K562 (cell line): ENCODE results near the gene SPATA45. TPM values are rescaled to one million over a fixed set of nuclear protein-coding genes. Genes with fewer than 3 reads are reported as not detected.
A peak's percentile ranks its signal among the peaks of the same experiment; 100 is the strongest.
"Not testable (repeated sequence)": the region's sequence is repeated elsewhere in the genome, so short reads cannot be mapped to it uniquely, and the experiment has no call there.

Experiments
- ATAC-seq: fragments of 200-7000 bp; cut with Tn5 transposase; 3 replicates; pipeline ENCODE4 v1.9.1; 2020; ENCODE audit warnings: moderate library complexity
- BruUV-seq: library from RNA; stranded (reverse); fragments of 400-500 nt; replicated peaks from 2 replicates; lab custom pipeline; 2021; lab: Mats Ljungman, UMichigan
- CTCF ChIA-PET: fragments of 300-600 bp; formaldehyde crosslinking; extraction: SDS; loops from one replicate; lab custom pipeline; 2021; ENCODE audit warnings: low intra/inter-chr PET ratio; lab: Yijun Ruan, JAX
- POLR2A ChIA-PET: fragments of 300-600, 350-650 bp; sonication (Branson Sonifier 250); formaldehyde crosslinking; extraction: SDS; loops from one replicate; lab custom pipeline; 2021; ENCODE audit warnings: antibody characterized with exemption, inconsistent platforms; lab: Yijun Ruan, JAX
- DNase-seq, 4 experiments: peaks; one replicate each; pipeline versions ENCODE4 v3.0.0 to v3.0.0-alpha.2; 2011 to 2018; ENCODE audit warnings: low spot score in 3 of 4, mixed read lengths in 3 of 4; ENCODE audit errors: extremely low read depth in 1 of 4
- FAIRE-seq: peaks from 2 replicates; lab custom pipeline; 2011; peaks lifted over from hg19 to GRCh38; lab: Jason Lieb, UNC
- H2AFZ ChIP-seq: 2 replicates; pipeline ENCODE4 v1.6.0; 2011; ENCODE audit warnings: low read depth, low read length, control low read depth, inconsistent platforms
- H3K27ac ChIP-seq: fragments of 200-600 bp; 3 replicates; pipeline ENCODE4 v1.8.0; 2011; ENCODE audit warnings: low read depth, mild to moderate bottlenecking, control low read depth, inconsistent platforms, low read length, moderate library complexity, mixed read lengths; ENCODE audit errors: extremely low read depth
- H3K27me3 ChIP-seq, 2 experiments: fragments of 300-600 bp in 1 of 2; 2 replicates in 1 of 2; 3 replicates in 1 of 2; pipeline versions ENCODE4 v1.6.0 to v1.8.0; 2011; ENCODE audit warnings: inconsistent platforms in 2 of 2, low read length in 2 of 2, mild to moderate bottlenecking in 1 of 2, mixed read lengths in 1 of 2, moderate library complexity in 1 of 2; ENCODE audit not compliant: control insufficient read depth in 2 of 2, insufficient read depth in 2 of 2
- H3K36me3 ChIP-seq: fragments of 300-600 bp; 3 replicates; pipeline ENCODE4 v1.8.0; 2011; ENCODE audit warnings: mild to moderate bottlenecking, low read length, inconsistent platforms; ENCODE audit not compliant: control insufficient read depth, insufficient read depth
- H3K4me1 ChIP-seq, 2 experiments: fragments of 200-600 bp in 1 of 2; replicated peaks in 1 of 2; 2 replicates in 1 of 2; 3 replicates in 1 of 2; pipeline versions ENCODE4 v1.5.1 to v1.8.0; 2011; ENCODE audit warnings: inconsistent platforms in 2 of 2, low read length in 2 of 2, mild to moderate bottlenecking in 1 of 2, mixed read lengths in 1 of 2, moderate library complexity in 1 of 2; ENCODE audit not compliant: control insufficient read depth in 2 of 2, insufficient read depth in 2 of 2
- H3K4me2 ChIP-seq: 2 replicates; pipeline ENCODE4 v1.6.1; 2011; ENCODE audit warnings: low read length, control low read depth, inconsistent platforms, mixed read lengths; ENCODE audit not compliant: insufficient read depth
- H3K4me3 ChIP-seq: fragments of 200-600 bp; sonication (generic), shearing (Covaris generic); 2 replicates; pipeline ENCODE4 v1.5.1; 2016; ENCODE audit warnings: control low read depth, inconsistent platforms
- H3K79me2 ChIP-seq: fragments of 200-600 bp; 3 replicates; pipeline ENCODE4 v1.8.0; 2011; ENCODE audit warnings: low read length, inconsistent platforms; ENCODE audit not compliant: control insufficient read depth, insufficient read depth
- H3K9ac ChIP-seq, 2 experiments: 2 replicates each; pipeline versions ENCODE4 v1.6.0 to v1.6.1; 2011; ENCODE audit warnings: low read depth in 2 of 2, low read length in 2 of 2, control low read depth in 1 of 2, inconsistent platforms in 1 of 2, mild to moderate bottlenecking in 1 of 2, mixed read lengths in 1 of 2; ENCODE audit not compliant: insufficient read depth in 1 of 2
- H3K9me1 ChIP-seq: one replicate; pipeline ENCODE4 v1.6.0; 2011; ENCODE audit warnings: inconsistent platforms, mild to moderate bottlenecking, low read length, moderate library complexity; ENCODE audit not compliant: control insufficient read depth, insufficient read depth
- H3K9me3 ChIP-seq: replicated peaks from 2 replicates; pipeline ENCODE4 v1.5.1; 2011; ENCODE audit warnings: low read depth, low read length, inconsistent platforms; ENCODE audit not compliant: control insufficient read depth, insufficient read depth
- H4K20me1 ChIP-seq: replicated peaks from 2 replicates; pipeline ENCODE4 v1.6.1; 2011; ENCODE audit warnings: low read length, inconsistent platforms, mixed read lengths; ENCODE audit not compliant: control insufficient read depth, insufficient read depth
- CEBPB ChIP-seq: fragments of 450-650 bp; IDR thresholded peaks from 2 replicates; pipeline ENCODE4 v1.6.1; 2016; ENCODE audit warnings: missing genetic modification characterization, missing compliant biosample characterization
- CEBPG ChIP-seq, 3 experiments: fragments of 200-800 bp in 1 of 3; sonication (Bioruptor generic) in 1 of 3; sonication (generic) in 1 of 3; formaldehyde crosslinking in 1 of 3; IDR thresholded peaks in 2 of 3; conservative IDR thresholded peaks in 1 of 3; 2 replicates each; pipeline versions ENCODE4 v1.6.1 to v1.8.0; 2016 to 2022; ENCODE audit warnings: missing compliant biosample characterization in 2 of 3, missing genetic modification characterization in 2 of 3, mild to moderate bottlenecking in 1 of 3, missing genetic modification reagents in 1 of 3
- EP300 ChIP-seq: IDR thresholded peaks from 2 replicates; pipeline ENCODE4 v1.6.1; 2012; ENCODE audit warnings: low read length, improper control_type of control experiment
- ZFX ChIP-seq: sonication (generic); formaldehyde crosslinking; IDR thresholded peaks from 2 replicates; pipeline ENCODE4 v1.8.0; 2022; ENCODE audit warnings: mild to moderate bottlenecking, missing genetic modification reagents, moderate library complexity
- ZNF408 ChIP-seq: fragments of 250-450 bp; sonication (Bioruptor Pico); IDR thresholded peaks from 2 replicates; pipeline ENCODE4 v1.4.0; 2020; ENCODE audit warnings: low read depth, mild to moderate bottlenecking, moderate library complexity
- WGBS: fragments of 100-300 bp; shearing (Covaris generic); methylation state at CpG from one replicate; pipeline ENCODE4 v1.1.6; 2016; ENCODE audit warnings: low coverage, mixed read lengths; ENCODE audit not compliant: insufficient coverage; ENCODE audit errors: missing lambda C conversion rate; 5-methylcytosine and 5-hydroxymethylcytosine counted together
- in situ Hi-C: fragments of 300-500 bp; cut with MboI; formaldehyde crosslinking; loops from 4 replicates; pipeline ENCODE4 v1.15.0; 2018; ENCODE audit warnings: inconsistent platforms, mixed read lengths
- intact Hi-C: fragments of 100-400 bp; cut with micrococcal nuclease; formaldehyde crosslinking; loops from 2 replicates; pipeline ENCODE4 v1.14.2; 2022
- polyA plus RNA-seq, 8 experiments: library from polyadenylated mRNA; depleted of rRNA in 4 of 8; stranded (reverse) in 5 of 8; unstranded in 3 of 8; fragments of >200 nt; fragmentation: Nextera tagmentation in 2 of 8; fragmentation: Illumina TruSeq in 1 of 8; extraction: Ambion mirVana in 2 of 8; extraction: Trizol in 1 of 8; gene quantifications; 2 replicates each; pipeline versions ENCODE4 v1.2.1 to v1.2.3, GENCODE V29; 2011 to 2014; ENCODE audit warnings: inconsistent platforms in 1 of 8, missing spikeins in 1 of 8
- total RNA-seq, 7 experiments: library from RNA; depleted of rRNA in 6 of 7; stranded (reverse); fragments of >200 nt in 6 of 7; fragmentation: Illumina TruSeq in 2 of 7; extraction: Trizol in 2 of 7; gene quantifications; 2 replicates each; pipeline versions ENCODE4 v1.2.1 to v1.2.3, GENCODE V29; 2011 to 2021; ENCODE audit warnings: low replicate concordance in 1 of 7

SPATA45 gene
- total and polyA plus RNA-seq, 9 of the 15 experiments (the other 6 are each of a cell fraction or from before 2014, with no cell fraction given): 0.18 TPM; not detected in 8

GRCh38 chr1:212863345-212863744 is 15.9 kb upstream of the SPATA45 start:
- BruUV-seq, H3K9ac ChIP-seq, intact Hi-C loops, H3K9me3 ChIP-seq, H3K27ac ChIP-seq, H3K4me3 ChIP-seq, in situ Hi-C loops, CTCF ChIA-PET, FAIRE-seq, ATAC-seq, H3K4me2 ChIP-seq, DNase-seq, H3K9me1 ChIP-seq, H2AFZ ChIP-seq, H3K27me3 ChIP-seq: not testable (repeated sequence)
- H4K20me1 ChIP-seq: peaks cover 13% of the 10 kb centered on the region; the same call in 1 of the 2 replicates
- peaks cover 16 to 22% of the 10 kb centered on the region in 2 experiments; a peak in 4 of 5 replicates for H3K4me1 ChIP-seq
- H3K36me3 ChIP-seq: peaks cover 44% of the 10 kb centered on the region; the same call in 2 of the 3 replicates
- POLR2A ChIA-PET: interaction anchor here (0.8 to 1.3 kb wide), 3 partner anchors 43 to 46 kb away, joined by 3 read pairs; no protein-coding TSS in a partner anchor
- 82% methylated on average over 7 of the region's 10 CpGs for WGBS
- TF ChIP-seq CEBPG (CRISPR knock-in tag; IDR thresholded peaks at IDR 0.05) (0 out of 2 replicates have a peak, but pooled peaks have one; percentile 17), CEBPG (tag; conservative IDR thresholded peaks at IDR 0.05 in 1 of 2, IDR thresholded peaks at IDR 0.05 in 1 of 2) (0 out of 4 replicates have a peak, but pooled peaks of 1 of the 2 experiments have one; percentile 30), CEBPB (tag) (peak; percentile 66)
- H3K79me2 ChIP-seq: peaks cover 50% of the 10 kb centered on the region

- FAIRE-seq (no peak), DNase-seq (no peak)
- WGBS: 92% methylated on average over 2 of the region's 2 CpGs
- H2AFZ ChIP-seq: no peak overlapping the region
- no peak overlapping the region for H3K4me3 ChIP-seq
- no peak overlapping the region for H3K27ac ChIP-seq
- peaks cover 38% of the 10 kb centered on the region; the same call in 2 of the 3 replicates for H3K36me3 ChIP-seq
- peaks cover 13% of the 10 kb centered on the region; the same call in 1 of the 2 replicates for H4K20me1 ChIP-seq
- intact Hi-C loops: no loop called here
- TF ChIP-seq ZFX: peak; percentile 34; the same call in 1 of the 2 replicates
- TF ChIP-seq EP300: no peak
- TF ChIP-seq CEBPB (tag): peak; percentile 47; the same call in 1 of the 2 replicates
- no peak for TF ChIP-seq ZNF408 (CRISPR knock-in tag)
- TF ChIP-seq, all 486 proteins: peak for 2
- BruUV-seq: no TSS peak
- POLR2A ChIA-PET: interaction anchor here (0.6 to 1.2 kb wide), 2 partner anchors 42 to 184 kb away, joined by 3 to 4 read pairs; no protein-coding TSS in a partner anchor
- CTCF ChIA-PET: no interaction called here
- no peak overlapping the region for H3K9ac ChIP-seq
- H3K9me3 ChIP-seq: no peaks in the 10 kb centered on the region
- peaks cover 22 to 26% of the 10 kb centered on the region in 2 experiments; a peak in 4 of 5 replicates for H3K4me1 ChIP-seq
- H3K4me2 ChIP-seq: no peak overlapping the region
- H3K27me3 ChIP-seq: no peaks in the 10 kb centered on the region
- no peak for ATAC-seq
- no peaks in the 10 kb centered on the region for H3K9me1 ChIP-seq
- H3K79me2 ChIP-seq: peaks cover 54% of the 10 kb centered on the region
- in situ Hi-C loops: no loop called here
Measured at GRCh38 chr1:212862111-212862690, 14.8 kb upstream of the SPATA45 start.
